Kasumi-1 (cell line): ENCODE data around the gene LSM14A.
"Not testable (repeated sequence)": the region's sequence is repeated elsewhere in the genome, so short reads cannot be mapped to it uniquely, and the experiment has no call there.

Experiments used
- DNase-seq, 2 experiments: peaks; one replicate each; lab custom pipeline; 2025; lab: John Stamatoyannopoulos, UW

The LSM14A gene

GRCh38 chr19:34171877-34172660 is at the start of gene LSM14A:
Gene LSM14A (plus strand): TSS chr19:34172504. CDS start chr19:34172643, 139 bp downstream.
- peak; percentile 69 to 72 for DNase-seq

DNA sequence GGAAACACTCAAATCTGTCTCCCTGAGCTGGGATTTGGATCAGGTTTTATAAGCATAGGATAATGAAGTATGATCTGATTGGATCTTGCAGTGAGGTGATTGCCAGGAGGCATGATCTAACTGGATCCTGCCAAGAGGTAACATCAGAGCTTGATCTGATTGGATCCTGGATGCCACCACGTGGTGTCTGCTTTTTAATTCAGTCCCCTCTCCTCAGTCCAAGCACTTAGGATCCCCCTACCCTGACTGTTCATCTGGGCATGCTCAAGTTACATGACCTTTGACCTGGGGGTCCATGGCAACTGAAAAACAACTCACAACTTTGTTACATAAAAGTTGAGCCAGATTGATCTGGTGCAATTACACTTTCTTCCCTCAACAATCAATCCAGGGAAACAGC is 47.5 kb upstream of the LSM14A start:
- DNase-seq: no peak

DNA sequence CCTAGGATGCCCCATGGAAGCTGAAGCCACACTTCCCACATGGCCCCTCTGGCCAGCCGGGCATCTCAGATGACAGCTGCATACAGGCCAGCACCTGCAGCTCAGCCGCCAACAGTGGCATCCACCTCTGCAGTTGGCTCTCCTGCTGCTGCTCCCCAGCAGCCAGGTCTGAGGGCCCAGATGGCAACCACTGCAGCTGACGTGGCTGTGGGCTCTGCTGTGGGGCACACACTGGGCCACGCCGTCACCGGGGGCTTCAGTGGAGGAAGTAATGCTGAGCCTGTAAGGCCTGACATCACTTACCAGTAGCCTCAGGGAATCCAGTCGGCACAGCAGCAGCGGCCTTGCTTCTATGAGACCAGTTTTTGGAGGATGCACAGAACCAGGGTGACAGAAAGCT is 45.3 kb upstream of the LSM14A start:
- DNase-seq: no peak

DNA sequence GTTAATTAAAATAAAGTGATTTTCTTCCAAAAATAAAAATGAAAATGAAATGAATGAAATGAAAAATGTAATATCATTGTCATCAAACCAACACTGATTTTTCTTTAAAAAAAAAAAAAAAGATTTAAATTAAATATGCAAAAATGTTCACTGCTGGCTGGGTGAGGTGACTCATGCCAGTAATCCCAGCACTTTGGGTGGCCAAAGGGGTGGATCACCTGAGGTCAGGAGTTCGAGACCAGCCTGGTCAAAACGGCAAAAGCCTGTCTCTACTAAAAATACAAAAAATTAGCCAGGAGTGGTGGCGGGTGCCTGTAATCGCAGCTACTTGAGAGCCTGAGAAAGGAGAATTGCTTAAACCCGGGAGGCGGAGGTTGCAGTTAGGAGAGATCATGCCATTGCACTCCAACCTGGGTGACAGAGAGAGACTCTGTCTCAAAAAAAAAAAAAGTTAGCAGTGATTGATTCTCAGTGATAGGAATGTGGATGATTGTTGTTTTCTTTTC is 44.6 kb upstream of the LSM14A start:
- no peak for DNase-seq

DNA sequence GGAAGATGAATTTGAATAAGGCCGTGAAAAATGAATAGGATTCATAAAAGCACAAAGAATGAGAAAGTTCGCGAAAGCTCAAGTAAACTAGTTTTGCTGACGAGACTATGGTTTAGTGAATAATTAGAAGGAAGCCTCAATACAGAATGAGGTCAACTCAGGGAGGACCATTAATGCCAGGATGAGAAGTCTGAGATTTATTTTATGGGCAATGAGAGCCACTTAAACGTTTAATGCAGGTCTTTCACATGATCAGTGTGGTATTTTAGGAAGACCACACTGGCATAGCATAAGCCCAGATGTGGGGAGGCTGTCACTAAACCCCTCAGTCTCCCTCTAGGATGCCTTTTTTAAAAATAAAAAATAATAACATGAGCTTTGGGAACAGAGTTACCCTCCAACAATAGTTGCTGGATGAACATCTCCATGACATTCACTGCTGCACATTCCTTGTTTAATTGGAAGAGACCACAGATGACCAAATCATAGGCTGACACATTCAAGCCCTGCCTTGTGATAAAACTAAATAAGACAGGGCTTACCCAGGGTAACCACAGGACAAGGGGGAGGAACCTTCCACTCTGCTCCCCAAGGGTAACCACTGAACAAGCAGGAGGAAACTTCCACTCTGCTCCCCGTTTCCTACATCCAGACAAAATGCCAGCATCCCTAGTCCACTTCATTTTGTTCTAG is 43.6 kb upstream of the LSM14A start:
- no peak for DNase-seq

DNA sequence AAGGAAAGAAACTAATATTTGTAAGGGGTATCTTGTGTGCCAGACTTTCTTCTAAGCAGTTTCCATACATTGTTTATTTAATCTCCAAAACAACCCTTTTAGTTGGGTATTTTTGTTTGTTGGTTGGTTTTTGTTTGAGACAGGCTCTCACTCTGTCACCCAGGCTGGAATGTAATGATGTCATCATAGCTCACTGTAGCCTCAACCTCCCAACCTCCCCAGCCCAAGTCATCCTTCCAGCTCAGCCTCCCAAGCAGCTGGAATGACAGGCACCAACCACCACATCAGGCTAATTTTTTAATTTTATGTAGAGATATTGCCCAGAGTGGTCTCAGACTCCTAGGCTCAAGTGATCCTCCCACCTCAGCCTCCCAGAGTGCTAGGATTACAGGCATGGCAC is 41.2 kb upstream of the LSM14A start:
- no peak for DNase-seq

DNA sequence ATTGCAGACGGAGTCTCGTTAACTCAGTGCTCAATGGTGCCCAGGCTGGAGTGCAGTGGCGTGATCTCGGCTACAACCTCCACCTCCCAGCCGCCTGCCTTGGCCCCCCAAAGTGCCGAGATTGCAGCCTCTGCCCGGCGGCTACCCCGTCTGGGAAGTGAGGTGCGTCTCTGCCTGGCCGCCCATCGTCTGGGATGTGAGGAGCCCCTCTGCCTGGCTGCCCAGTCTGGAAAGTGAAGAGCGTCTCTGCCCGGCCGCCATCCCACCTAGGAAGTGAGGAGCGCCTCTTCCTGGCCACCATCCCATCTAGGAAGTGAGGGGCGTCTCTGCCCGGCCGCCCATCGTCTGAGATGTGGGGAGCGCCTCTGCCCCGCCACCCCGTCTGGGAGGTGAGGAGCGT is 40.2 kb upstream of the LSM14A start:
- DNase-seq: not testable (repeated sequence)

- DNase-seq: not testable (repeated sequence)
Measured at GRCh38 chr19:34132706-34133105, 39.6 kb upstream of the LSM14A start.

- peak; percentile 77 to 78 for DNase-seq
Measured at GRCh38 chr19:34134190-34135053, 37.9 kb upstream of the LSM14A start.

DNA sequence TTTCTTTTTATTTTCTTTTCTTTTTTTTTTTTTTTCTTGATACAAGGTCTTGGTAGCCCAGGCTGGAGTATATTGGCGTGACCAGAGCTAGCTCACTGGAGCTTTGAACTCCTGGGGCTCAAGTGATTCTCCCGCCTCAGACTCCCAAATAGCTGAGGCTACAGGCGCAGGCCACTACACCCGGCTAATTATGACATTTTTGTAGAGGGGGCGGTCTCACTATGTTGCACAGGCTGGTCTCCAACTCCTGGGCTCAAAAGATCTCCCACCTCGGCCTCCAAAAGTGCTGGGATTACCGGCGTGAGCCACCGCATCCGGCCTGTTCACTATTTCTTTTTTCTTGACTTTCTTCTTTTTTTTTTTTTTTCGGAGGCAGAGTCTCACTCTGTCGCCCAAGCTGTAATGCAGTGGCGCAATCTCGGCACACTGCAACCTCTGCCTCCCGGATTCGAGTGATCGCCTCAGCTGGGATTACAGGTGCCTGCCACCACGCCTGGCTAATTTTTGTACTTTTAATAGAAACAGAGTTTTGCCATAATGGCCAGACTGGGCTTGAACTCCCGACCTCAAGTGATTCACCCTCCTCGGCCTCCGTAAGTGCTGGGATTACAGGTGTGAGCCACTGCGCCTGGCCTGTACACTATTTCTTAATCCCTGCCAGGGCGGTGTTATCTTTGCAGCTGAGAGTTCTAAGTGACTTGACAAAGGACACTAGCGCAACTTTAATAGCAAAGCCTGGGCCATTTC is 37.1 kb upstream of the LSM14A start:
- DNase-seq: no peak

GRCh38 chr19:34135821-34136611 is 36.3 kb upstream of the LSM14A start:
- DNase-seq: no peak

- no peak for DNase-seq
Measured at GRCh38 chr19:34141025-34141424, 31.3 kb upstream of the LSM14A start.

DNA sequence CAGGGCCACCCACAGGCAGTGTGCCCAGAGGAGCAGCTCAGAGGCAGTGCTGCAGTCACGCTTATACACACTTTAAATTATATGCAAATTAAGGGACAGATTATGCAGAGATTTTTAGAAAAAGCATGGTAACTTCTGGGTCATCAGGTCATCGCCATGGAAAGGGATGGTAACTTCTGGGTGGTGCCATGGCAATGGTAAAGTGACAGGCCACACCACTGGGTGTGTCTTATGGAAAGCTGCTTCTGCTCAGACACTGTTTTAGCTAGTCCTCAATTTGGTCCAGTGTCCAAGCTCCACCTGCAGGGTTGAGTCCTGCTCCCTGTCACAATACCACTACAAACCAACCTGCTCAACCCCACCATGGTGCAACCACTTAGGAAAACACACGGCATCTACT is 29.9 kb upstream of the LSM14A start:
- no peak for DNase-seq

DNA sequence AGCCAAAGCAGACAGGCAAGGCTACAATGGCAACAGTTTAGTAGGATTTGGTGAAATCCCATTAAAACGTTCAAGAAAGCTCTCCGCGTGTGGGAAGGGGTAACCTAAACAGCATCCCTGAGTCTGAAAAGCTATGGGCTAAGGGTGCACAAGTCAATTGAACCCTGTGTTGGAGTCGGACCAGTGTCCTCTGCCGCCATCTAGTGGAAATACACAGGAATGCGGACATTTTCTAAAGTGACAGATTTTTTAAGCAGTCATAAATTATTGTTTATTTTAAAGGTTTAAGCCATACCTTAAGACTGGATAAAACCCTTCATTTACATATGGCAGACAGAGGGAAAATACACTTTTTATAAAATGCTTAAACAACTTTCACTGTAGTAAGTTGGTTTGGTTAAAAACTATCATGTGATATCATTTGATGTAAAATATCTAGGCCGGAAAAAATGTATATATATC is 26.5 kb upstream of the LSM14A start:
- DNase-seq: peak; percentile 40 to 75

GRCh38 chr19:34148658-34149185 is 23.6 kb upstream of the LSM14A start:
- DNase-seq: no peak

- DNase-seq: no peak
Measured at GRCh38 chr19:34149873-34150272, 22.4 kb upstream of the LSM14A start.

DNA sequence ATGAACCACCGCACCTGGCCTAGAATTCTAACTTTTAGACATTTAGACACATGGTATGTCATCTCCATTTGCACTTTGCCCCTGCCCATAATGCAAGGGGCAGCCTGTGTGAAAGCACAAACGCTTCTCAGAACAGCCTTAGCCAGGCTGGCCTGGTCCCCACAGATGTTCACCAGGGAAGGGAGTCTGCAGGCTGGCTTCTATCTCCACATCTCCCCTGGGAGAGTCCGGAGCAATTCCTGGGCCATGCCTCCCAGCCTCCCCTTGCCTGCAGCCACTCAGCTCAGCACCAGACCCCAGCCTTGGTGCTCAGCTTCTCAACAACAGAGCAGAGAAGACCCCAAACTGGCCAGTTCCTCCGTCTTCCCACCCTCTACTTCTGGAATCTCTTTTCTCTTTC is 21.7 kb upstream of the LSM14A start:
- DNase-seq: no peak

DNA sequence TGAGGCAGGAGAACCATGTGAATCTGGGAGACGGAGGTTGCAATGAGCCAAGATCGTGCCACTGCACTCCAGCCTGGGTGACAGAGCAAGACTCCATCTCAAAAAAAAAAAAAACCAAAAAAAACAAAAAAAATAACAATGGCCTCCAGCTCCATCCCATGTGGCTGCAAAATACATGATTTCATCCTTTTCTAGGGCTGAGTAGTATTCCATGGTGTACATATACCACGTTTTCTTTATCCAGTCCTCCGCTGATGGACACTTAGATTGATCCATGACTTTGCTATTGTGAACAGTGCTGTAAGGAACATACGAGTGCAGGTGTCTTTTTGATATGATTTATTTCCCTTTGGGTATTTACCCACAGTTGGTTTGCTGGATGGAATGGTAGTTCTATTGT is 20.9 kb upstream of the LSM14A start:
- DNase-seq: no peak

DNA sequence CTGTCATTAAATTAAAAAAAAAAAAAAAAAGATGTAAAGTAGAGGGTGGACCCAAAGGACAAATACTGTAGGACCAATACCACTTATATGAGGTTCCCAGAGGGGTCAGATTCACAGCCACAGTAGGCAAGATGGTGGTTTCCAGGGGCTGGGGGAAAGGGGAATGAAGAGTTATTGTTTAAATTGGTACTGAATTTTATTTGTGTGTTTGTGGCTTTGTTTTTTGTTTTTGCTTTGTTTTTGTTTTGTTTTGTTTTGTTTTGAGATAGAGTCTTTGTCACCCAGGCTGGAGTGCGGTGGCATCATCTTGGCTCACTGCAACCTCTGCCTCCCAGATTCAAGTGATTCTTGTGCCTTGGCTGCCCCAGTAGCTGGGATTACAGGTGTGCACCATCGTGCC is 17.9 kb upstream of the LSM14A start:
- no peak for DNase-seq

DNA sequence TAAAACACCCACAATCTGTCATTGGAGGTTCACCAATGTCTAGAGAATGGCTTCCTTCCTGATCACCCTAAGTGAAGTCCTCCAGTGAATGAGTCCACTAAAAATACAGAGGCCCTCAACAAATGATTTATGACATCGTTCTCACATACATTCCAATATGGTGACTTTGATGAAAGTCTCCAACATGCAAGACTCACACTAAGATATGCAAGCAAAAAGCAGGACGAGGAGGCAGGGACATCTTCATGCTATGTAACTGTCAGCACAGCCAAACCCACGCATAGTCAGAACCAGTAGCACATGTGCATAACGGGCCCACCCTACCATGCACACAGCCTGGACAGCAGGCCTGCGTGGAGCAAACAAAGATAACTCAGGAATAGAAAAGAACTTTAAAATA is 16.6 kb upstream of the LSM14A start:
- DNase-seq: no peak
